Posterior cingulate gyrus (tissue), 11 donors: ENCODE data around the gene PCNP.
"Not testable (repeated sequence)": the region's sequence is repeated elsewhere in the genome, so short reads cannot be mapped to it uniquely, and the experiment has no call there.

Experiments
- DNase-seq, 10 donors: peaks; one replicate each; pipeline versions ENCODE4 v3.0.0 to v3.0.0-alpha.2; 2020 to 2021; ENCODE audit warnings: mixed read lengths in 3 of 10
- intact Hi-C: fragments of 100-400 bp; cut with DNase I; formaldehyde crosslinking; loops from one replicate; pipeline ENCODE4 v1.15.1; 2023

Gene PCNP, protein sequence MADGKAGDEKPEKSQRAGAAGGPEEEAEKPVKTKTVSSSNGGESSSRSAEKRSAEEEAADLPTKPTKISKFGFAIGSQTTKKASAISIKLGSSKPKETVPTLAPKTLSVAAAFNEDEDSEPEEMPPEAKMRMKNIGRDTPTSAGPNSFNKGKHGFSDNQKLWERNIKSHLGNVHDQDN

GRCh38 chr3:101573449-101574387 is at the start of gene PCNP:
Gene PCNP (plus strand): TSS chr3:101574180. CDS start chr3:101574216, 36 bp downstream.
- intact Hi-C loops, result loop anchor here (1.0 to 5.0 kb wide), 4 partner anchors 12 to 1171 kb away; partner anchors contain the start of genes LNP1, SENP7, TOMM70 and TRMT10C
- peak; percentile 98 to 100 (median 99) for DNase-seq

DNA sequence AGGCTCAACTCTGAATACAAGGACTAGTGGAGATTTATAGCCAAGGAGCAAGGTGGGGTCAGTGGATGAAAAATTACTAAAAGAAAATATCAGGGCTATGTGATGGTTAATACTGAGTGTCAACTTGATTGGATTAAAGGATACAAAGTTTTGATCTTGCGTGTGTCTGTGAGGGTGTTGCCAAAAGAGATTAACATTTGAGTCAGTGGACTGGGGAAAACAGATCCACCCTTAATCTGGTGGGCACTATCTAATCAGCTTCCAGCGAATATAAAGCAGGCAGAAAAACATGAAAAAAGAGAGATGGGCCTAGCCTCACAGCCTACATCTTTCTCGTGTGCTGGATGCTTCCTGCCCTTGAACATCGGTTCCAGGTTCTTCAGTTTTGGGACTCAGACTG is 46.5 kb upstream of the PCNP start:
- intact Hi-C loops, result no loop called here
- DNase-seq, result no peak

GRCh38 chr3:101527906-101528305 is 46.1 kb upstream of the PCNP start:
- intact Hi-C loops, result no loop called here
- no peak for DNase-seq

DNA sequence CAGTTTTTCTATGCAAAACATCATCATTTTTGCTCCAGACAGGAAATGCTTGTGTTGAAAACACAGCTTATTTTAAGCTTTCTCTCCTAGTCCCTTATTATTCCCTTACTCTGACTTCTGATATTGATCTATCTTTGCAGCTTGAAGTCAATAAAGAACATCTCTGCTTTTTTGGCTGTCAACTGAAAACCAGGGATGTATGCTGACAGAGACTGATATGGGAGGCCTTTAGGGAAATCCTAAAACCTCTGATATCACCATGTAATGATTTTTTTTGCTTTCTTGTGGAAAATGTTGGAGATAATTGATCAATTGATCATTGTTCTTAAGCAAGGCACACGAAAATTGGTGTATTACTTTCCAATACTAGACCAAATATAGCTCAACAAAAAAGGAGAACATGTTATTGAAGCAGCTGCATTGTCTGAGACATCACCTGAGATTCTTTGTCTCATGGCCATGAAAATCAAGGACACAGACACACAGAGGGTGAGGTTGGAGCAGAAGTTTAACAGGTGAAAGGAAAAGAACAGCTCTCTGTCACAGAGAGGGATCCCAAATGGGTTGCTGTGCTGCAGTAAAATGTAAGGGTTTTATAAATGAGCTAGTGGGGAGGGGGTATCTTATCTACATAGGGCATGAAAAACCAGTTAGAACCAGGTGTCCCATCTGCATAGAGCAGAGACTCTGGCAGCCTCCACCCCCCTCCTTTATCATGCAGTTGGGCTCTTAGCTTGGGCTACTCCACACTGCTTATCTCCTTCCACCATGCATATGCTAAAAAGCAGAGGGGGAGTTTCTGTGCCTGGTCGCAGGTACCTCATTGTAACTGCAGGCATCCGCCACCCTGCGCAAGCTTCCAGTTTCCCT is 43.9 kb upstream of the PCNP start:
- DNase-seq, result no peak
- intact Hi-C loops, result no loop called here

GRCh38 chr3:101530686-101531047 is 43.3 kb upstream of the PCNP start:
- DNase-seq, result no peak
- intact Hi-C loops, result no loop called here

DNA sequence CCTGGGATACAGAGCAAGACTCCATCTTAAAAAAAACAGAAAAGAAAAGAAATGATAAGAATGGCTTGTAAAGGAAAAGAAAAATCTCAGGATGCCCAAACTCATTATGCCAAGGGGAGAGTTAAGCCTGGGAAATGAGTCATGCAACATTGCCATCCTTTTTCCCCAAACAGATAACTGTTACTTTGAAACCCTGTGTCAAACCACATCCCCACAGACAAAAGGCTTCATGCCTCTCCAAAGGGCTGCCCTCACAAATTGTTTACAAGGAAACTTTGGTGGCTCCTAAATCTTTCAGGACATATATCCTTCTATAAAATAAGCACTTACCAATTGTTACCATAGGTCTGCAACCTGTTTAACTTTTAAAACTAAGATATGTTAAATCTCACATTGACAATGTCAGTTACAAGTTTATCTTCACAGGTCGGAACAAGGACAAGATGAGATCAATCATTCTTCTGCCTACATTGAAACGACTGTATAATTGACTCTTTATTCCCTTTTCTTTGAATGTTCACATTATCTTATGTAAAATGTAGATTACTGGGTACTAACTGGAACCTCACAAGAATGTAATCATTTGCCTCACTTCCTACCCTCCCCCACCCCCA is 42.4 kb upstream of the PCNP start:
- DNase-seq, result no peak
- intact Hi-C loops, result no loop called here

GRCh38 chr3:101532783-101533602 is 41.0 kb upstream of the PCNP start:
- intact Hi-C loops, result no loop called here
- DNase-seq, result no peak

GRCh38 chr3:101533603-101533968 is 40.4 kb upstream of the PCNP start:
- DNase-seq, result no peak
- intact Hi-C loops, result no loop called here

DNA sequence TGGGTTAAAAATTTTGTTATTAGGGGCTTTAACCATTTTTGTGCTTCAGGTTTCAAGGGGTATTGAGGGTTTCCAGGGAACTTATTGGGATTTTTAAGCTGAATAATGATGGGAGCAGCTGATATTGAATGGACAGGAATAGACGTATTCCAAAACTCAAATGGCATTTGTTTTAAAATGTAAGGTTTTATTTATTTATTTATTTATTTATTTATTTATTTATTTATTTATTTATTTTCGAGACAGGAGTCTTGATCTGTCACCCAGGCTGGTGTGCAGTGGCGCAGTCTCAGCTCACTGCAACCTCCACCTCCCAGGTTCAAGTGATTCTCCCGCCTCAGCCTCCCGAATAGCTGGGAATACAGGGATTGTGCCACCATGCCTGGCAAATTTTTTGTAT is 38.8 kb upstream of the PCNP start:
- intact Hi-C loops, result no loop called here
- DNase-seq, result no peak

DNA sequence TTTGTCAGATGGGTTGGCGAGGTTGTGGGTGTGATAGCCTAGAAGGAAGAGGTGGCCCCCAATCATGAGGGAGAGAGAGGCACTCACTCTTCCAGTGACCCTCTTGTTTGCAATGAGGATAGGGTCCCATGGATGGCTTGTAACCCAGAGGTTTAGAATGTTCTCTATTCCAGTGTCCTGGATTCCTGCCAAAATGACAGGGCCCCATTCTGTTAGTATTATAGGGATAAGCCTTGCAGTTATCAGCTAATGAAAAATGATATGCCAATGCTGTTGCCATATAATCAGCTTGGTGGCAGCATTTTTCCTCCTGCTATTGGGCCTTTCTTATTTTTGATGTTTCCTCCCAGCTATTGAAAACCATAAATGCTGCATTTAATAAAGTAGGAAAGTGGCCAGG is 37.7 kb upstream of the PCNP start:
- intact Hi-C loops, result no loop called here

GRCh38 chr3:101536955-101537354 is 37.0 kb upstream of the PCNP start:
- intact Hi-C loops, DNase-seq: not testable (repeated sequence)

More for the DNA sequence above, 37.7 kb upstream of the PCNP start:
- no peak for DNase-seq

DNA sequence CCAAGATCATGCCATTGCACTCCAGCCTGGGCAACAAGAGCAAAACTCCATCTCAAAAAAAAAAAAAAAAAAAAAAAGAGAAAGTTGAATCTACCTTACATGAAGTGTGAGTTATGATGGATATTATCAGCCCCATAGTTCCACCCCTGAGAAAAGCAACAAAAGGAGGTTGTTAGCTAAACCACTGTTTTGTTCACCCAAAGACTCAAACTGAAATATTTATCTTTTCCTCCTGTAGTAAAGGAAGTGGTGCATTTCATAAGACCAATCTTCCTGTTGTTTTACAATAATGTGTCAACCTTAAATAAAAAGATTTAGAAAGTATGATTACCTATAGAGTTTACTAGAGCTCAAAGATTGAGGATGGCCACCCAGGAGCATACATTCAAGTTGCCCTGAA is 31.0 kb upstream of the PCNP start:
- no peak for DNase-seq
- intact Hi-C loops, result no loop called here

GRCh38 chr3:101544161-101544850 is 29.7 kb upstream of the PCNP start:
- DNase-seq, result no peak
- intact Hi-C loops, result no loop called here

- DNase-seq, result no peak
- intact Hi-C loops, result no loop called here
Measured at GRCh38 chr3:101548527-101549105, 25.4 kb upstream of the PCNP start.

DNA sequence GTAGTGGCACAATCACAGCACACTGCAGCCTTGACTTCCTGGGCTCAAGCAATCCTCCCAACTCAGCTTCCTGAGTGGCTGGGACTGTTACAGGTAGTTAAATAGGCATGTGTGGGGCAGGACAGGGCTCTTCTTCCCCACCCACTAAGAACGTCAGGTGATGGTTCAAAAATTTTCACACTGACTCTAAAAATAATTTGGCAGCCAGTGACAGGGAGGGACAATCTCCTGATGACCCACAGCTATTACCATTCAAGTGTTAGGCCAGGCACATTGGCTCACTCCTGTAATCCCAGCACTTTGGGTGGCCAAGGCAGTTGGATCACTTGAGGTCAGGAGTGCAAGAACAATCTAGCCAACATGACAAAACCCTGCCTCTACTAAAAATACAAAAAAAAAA is 24.5 kb upstream of the PCNP start:
- intact Hi-C loops, result no loop called here

GRCh38 chr3:101551359-101552081 is 22.5 kb upstream of the PCNP start:
- DNase-seq, result peak in 3 of 10 donors; percentile 65 to 75 (median 67)
- intact Hi-C loops, result not testable (repeated sequence)

More for the DNA sequence above, 24.5 kb upstream of the PCNP start:
- no peak for DNase-seq

DNA sequence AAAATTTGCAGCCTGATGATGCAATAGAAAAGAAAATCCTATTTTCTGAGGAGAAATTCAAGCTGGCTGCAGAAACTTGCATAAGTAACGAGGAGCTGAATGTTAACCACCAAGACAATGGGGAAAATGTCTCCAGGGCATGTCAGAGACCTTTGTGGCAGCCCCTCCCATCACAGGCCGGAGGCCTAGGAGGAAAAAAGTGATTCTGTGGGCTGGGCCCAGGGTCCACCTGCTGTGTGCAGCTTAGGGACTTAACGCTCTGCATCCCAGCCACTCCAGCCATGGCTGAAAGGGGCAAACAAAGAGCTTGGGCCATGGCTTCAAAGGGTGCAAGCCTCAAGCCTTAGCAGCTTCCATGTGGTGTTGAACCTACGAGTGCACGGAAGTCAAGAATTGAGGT is 20.6 kb upstream of the PCNP start:
- DNase-seq, intact Hi-C loops: not testable (repeated sequence)

DNA sequence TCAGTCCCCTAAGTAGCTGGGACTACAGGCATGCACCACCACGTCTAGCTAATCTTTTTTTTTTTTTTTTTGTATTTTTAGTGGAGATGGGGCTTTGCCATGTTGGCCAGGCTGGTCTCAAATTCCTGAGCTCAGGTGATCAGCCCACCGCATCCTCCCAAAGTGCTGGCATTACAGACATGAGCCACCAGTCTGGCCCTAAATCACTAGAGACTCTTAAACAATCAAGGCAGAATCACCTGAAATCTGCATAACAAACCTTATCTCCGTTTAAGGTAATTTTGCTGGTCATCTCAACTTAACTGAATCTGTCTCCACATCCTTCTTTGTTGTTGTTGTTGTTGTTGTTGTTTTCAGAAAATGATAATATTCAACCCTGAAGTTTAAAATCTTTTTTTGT is 17.9 kb upstream of the PCNP start:
- no peak for DNase-seq
- intact Hi-C loops, result no loop called here
